ENCODE results near the gene UBE2S.

- TF ChIP-seq CTCF (conservative IDR thresholded peaks at IDR 0.05; ENCODE audit: low read depth, low read length): no peak
- TF ChIP-seq EZH2 (IDR thresholded peaks at IDR 0.05; ENCODE audit: borderline replicate concordance, low read depth, low read length, poor library complexity, severe bottlenecking): no peak
Measured at GRCh38 chr19:55362174-55362989, 45.2 kb downstream of the UBE2S start.

Measured in A673 (cell line).